Skin epidermis (tissue), 12 donors: Measurements from ENCODE around the gene PRDM1.
A peak's percentile ranks its signal among the peaks of the same experiment; 100 is the strongest.

ENCODE experiments used
- H3K27ac ChIP-seq, 21 experiments: fragments of 200-600 bp; sonication (generic) in 11 of 21; one replicate each; pipeline ENCODE4 v1.5.0; 2020; ENCODE audit warnings: mild to moderate bottlenecking in 3 of 21, inconsistent platforms in 2 of 21, moderate library complexity in 2 of 21
- H3K4me3 ChIP-seq, 7 experiments: fragments of 200-600 bp; sonication (generic) in 2 of 7; one replicate each; pipeline ENCODE4 v1.5.0; 2020; ENCODE audit warnings: inconsistent platforms in 2 of 7, mild to moderate bottlenecking in 2 of 7, moderate library complexity in 1 of 7

Gene PRDM1

DNA sequence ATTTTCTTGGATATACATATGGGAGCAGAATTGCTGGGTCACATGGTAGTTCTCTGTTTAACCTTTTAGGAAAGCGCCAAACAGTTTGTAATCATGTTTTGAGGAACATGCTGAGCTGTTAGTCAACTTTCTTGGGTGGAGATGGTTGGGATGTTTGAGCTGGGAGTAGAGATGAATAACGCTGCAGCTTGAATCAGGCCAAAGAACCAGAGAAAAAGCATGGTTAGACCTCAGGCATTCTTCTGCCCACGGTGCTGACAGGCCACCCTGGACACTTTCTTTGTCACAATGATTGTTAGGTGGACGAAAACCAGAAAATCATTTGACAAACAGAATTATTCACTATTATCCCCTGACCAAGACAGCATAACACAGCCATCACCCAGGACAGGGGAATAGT, 66.8 kb downstream of the PRDM1 start:
- H3K4me3 ChIP-seq = no peak overlapping the region
- no peak overlapping the region for H3K27ac ChIP-seq

DNA sequence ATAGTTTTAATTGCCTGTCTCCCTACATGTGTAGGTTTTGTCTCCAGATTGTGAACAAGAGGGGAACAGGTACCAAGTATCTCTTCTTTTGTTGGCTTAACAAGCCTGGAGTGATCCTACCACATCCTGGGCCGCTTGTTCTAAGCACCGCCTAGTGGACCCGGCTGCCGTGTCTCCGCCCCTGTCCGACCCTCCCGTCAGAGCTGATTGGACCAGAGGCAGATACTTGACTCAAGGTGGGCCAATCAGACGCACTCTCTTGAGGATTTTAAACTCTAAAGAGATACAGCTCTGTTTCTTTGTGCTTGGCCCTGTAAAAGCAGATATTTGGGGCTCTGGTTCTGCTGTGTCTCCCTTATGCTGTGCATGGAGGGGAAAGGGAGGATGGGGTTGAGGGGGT, 68.2 kb downstream of the PRDM1 start:
- no peak overlapping the region for H3K4me3 ChIP-seq
- peak overlapping the region in 1 of 21 experiments; percentile 68 for H3K27ac ChIP-seq

DNA sequence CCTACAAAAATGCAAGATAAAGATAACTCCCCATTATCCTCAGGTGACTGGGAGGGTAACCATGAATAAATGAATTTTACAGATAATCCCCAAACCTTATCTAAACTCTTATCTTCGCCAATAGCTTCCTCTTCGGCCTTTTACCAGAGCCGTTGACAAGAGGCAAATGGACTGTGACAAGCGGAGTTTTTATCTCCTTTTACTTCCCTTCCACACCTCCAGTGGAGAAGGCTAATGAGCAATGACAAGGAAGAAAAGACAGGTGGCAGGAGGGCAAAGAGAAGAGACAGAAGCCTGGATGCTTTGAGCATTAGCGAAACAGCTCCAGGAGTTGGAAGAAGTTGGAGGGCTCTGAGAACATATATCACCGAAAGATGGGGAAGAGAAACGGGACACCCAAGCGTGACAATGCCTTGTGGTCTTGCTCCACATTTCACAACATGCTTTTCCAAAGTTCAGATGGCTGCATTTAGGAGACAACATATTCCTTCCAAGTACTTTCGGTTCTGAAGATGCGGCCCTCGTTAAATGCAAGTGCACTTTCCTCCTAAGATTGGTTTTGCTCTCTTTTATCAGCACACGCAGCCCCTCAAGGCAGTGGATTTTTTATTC, 69.2 kb downstream of the PRDM1 start:
- peak overlapping the region in 2 of 21 experiments; percentile 44 to 68 for H3K27ac ChIP-seq
- no peak overlapping the region for H3K4me3 ChIP-seq

DNA sequence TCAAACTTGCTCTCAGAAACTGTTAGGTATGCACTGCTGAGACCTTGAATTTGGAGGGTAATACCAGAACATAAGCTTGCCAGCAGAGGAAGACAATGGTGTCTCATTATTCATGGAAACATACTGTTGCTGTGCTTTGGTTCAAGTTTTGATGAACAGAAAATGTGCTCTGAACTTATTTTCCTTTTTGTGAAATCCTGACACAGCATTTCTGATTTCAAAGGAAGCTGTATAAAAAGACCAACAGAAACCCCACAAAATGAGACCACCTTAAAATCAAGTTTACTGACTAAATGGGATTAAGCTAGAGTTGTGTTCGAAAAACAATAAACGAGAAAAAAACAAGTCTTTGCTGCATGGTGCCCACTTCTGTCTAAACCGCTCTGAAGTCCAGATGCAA, 70.3 kb downstream of the PRDM1 start:
- Histone ChIP-seq H3K4me3 (no peak overlapping the region), H3K27ac (peak overlapping the region in 6 of 21 experiments; percentile 32 to 68 (median 50))

DNA sequence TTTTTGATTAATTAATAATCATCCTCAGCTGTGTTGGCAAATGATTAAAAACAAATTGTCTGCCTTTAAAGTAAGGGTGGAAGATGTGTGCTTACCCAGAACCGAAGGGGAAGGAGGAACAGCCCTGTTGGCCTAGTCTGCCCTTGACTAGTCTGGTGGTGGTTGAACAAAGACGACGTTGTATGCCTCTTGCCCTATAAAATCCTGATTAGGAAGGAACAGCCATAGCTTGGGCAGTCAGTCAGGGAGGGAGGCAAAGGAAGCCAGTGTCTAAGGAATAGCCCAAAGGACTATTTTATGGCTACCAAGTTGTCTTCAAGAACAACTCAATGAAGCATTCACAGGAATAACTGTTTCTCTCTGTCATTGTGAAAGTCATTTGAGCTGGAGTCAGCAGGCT, 70.7 kb downstream of the PRDM1 start:
- Histone ChIP-seq H3K27ac (peak overlapping the region in 8 of 21 experiments; percentile 26 to 62 (median 45)), H3K4me3 (no peak overlapping the region)

DNA sequence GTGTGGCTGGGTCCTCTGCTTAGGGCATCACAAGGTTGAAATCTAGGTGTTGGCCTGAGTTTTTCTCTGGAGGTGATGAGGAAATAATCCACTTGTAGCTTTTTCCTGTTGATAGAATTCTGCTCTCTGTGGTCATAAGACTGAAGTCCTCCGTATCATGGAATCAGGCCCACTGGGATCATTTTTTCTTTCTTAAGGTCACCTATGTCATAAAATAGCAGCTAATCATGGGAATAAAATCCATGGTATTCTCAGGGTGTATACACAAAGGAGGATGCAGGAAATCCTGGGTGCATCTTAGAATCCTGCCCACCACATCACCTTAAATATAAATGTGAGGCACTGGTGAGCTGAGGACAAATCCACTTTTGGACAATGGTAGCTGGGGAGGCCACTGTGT, 72.7 kb downstream of the PRDM1 start:
- Histone ChIP-seq H3K4me3 (no peak overlapping the region), H3K27ac (peak overlapping the region in 5 of 21 experiments; percentile 13 to 67 (median 51))
